Large intestine (tissue), 12 donors: Measurements from ENCODE around the gene PLAAT4. TPM values are rescaled to one million over a fixed set of nuclear protein-coding genes. Genes with fewer than 3 reads are reported as not detected.
A peak's percentile ranks its signal among the peaks of the same experiment; 100 is the strongest.

Experiments used
- DNase-seq, 2 donors: peaks; one replicate each; pipeline versions ENCODE4 v3.0.0 to v3.0.0-alpha.2; 2013
- H3K27ac ChIP-seq: one replicate; pipeline ENCODE4 v1.5.1; 2013; ENCODE audit warnings: low read length
- H3K27me3 ChIP-seq: 2 replicates; pipeline ENCODE4 v1.6.1; 2013; ENCODE audit warnings: low read length; ENCODE audit not compliant: control insufficient read depth, insufficient read depth
- H3K36me3 ChIP-seq: 2 replicates; pipeline ENCODE4 v1.6.1; 2013; ENCODE audit warnings: low read length; ENCODE audit not compliant: control insufficient read depth, insufficient read depth
- H3K4me1 ChIP-seq: one replicate; pipeline ENCODE4 v1.6.1; 2013; ENCODE audit warnings: low read length; ENCODE audit not compliant: control insufficient read depth, insufficient read depth
- H3K4me3 ChIP-seq: one replicate; pipeline ENCODE4 v1.5.1; 2013; ENCODE audit warnings: low read length
- H3K9me3 ChIP-seq: one replicate; pipeline ENCODE4 v1.6.1; 2013; ENCODE audit warnings: mild to moderate bottlenecking, low read depth, low read length, moderate library complexity; ENCODE audit not compliant: control insufficient read depth
- WGBS: methylation state at CpG from one replicate; pipeline ENCODE4 v1.1.5; 2013; ENCODE audit warnings: low lambda C conversion rate; ENCODE audit not compliant: insufficient coverage; 5-methylcytosine and 5-hydroxymethylcytosine counted together
- long read RNA-seq, 11 donors: transcript quantifications; one replicate each; lab custom pipeline, GENCODE V29; 2026
- polyA plus RNA-seq: library from polyadenylated mRNA; unstranded; fragments of 120-200 nt; gene quantifications from one replicate; pipeline ENCODE4 v1.2.1, GENCODE V29; 2013

The PLAAT4 gene
- polyA plus RNA-seq = 20.3 TPM
- long read RNA-seq, donor 1, partial matches to known transcripts = 0 of 3 reads
- long read RNA-seq, donor 1, other reads (novel, unspliced or antisense) = 0 of 3 reads
- long read RNA-seq, donor 2, transcript RARRES3-201 (4 exons, 749 nt) = major isoform, 12 of 14 reads
- long read RNA-seq, donor 2, partial matches to known transcripts = 0 of 14 reads
- long read RNA-seq, donor 2, other reads (novel, unspliced or antisense) = 0 of 14 reads
- long read RNA-seq, donor 3 = 0 reads
- long read RNA-seq, donor 4, partial matches to known transcripts = 0 of 3 reads
- long read RNA-seq, donor 4, other reads (novel, unspliced or antisense) = 0 of 3 reads
- long read RNA-seq, donor 5, transcript RARRES3-201 (4 exons, 749 nt) = major isoform, 7 of 7 reads
- long read RNA-seq, donor 5, partial matches to known transcripts = 0 of 7 reads
- long read RNA-seq, donor 5, other reads (novel, unspliced or antisense) = 0 of 7 reads
- long read RNA-seq, donor 6, transcript RARRES3-201 (4 exons, 749 nt) = major isoform, 11 of 11 reads
- long read RNA-seq, donor 6, partial matches to known transcripts = 0 of 11 reads
- long read RNA-seq, donor 6, other reads (novel, unspliced or antisense) = 0 of 11 reads
- long read RNA-seq, donor 7, partial matches to known transcripts = 0 of 5 reads
- long read RNA-seq, donor 7, other reads (novel, unspliced or antisense) = 0 of 5 reads
- long read RNA-seq, donor 8, transcript RARRES3-201 (4 exons, 749 nt) = major isoform, 12 of 12 reads
- long read RNA-seq, donor 8, partial matches to known transcripts = 0 of 12 reads
- long read RNA-seq, donor 8, other reads (novel, unspliced or antisense) = 0 of 12 reads
- long read RNA-seq, donor 9, transcript RARRES3-201 (4 exons, 749 nt) = major isoform, 5 of 5 reads
- long read RNA-seq, donor 9, partial matches to known transcripts = 0 of 5 reads
- long read RNA-seq, donor 9, other reads (novel, unspliced or antisense) = 0 of 5 reads
- long read RNA-seq, donor 10, transcript RARRES3-201 (4 exons, 749 nt) = major isoform, 12 of 13 reads
- long read RNA-seq, donor 10, partial matches to known transcripts = 0 of 13 reads
- long read RNA-seq, donor 10, other reads (novel, unspliced or antisense) = 0 of 13 reads
- long read RNA-seq, donor 11, transcript RARRES3-201 (4 exons, 749 nt) = major isoform, 12 of 19 reads
- long read RNA-seq, donor 11, partial matches to known transcripts = 6 of 19 reads
- long read RNA-seq, donor 11, other reads (novel, unspliced or antisense) = 0 of 19 reads

GRCh38 chr11:63536669-63537292, at the start of gene PLAAT4:
Gene PLAAT4, plus strand, starts transcription at chr11:63536808. Its CDS starts 61 bp downstream, at chr11:63536869.
- H3K4me3 ChIP-seq = peak within 1 kb of the TSS; percentile 25
- H3K4me1 ChIP-seq = peaks cover 20% of the 10 kb centered on the region

GRCh38 chr11:63488789-63489188, 47.8 kb upstream of the PLAAT4 start:
- no peak for DNase-seq
- Histone ChIP-seq H3K27ac (no peak overlapping the region), H3K4me1 (peaks cover 11% of the 10 kb centered on the region), H3K4me3 (no peak overlapping the region), H3K9me3 (peaks cover 6% of the 10 kb centered on the region), H3K27me3 (peaks cover 23% of the 10 kb centered on the region), H3K36me3 (no peaks in the 10 kb centered on the region)
- WGBS = 100% methylated on average over 1 of the region's 1 CpG

More at GRCh38 chr11:63536669-63537292, at the start of gene PLAAT4:
- H3K36me3 ChIP-seq = no peaks in the 10 kb centered on the region
- peak within 1 kb of the TSS; percentile 21 for H3K27ac ChIP-seq
- no peaks in the 10 kb centered on the region for H3K27me3 ChIP-seq
- no peaks in the 10 kb centered on the region for H3K9me3 ChIP-seq
- DNase-seq = peak; percentile 46 to 79
- WGBS = 92% methylated on average over 2 of the region's 10 CpGs

- DNase-seq = no peak
- Histone ChIP-seq H3K36me3 (no peaks in the 10 kb centered on the region), H3K4me3 (no peak overlapping the region), H3K27ac (no peak overlapping the region), H3K4me1 (peaks cover 11% of the 10 kb centered on the region), H3K27me3 (peaks cover 23% of the 10 kb centered on the region), H3K9me3 (peaks cover 6% of the 10 kb centered on the region)
- no CpG with 5 or more reads among the region's 3 CpGs for whole genome bisulfite sequencing
Measured at GRCh38 chr11:63489879-63490278, 46.7 kb upstream of the PLAAT4 start.

GRCh38 chr11:63490551-63491239, 45.9 kb upstream of the PLAAT4 start, which contains the start of gene PLAAT5:
Gene PLAAT5, minus strand, starts transcription at chr11:63491167. Its CDS starts 133 bp downstream, at chr11:63491034.
- no CpG with 5 or more reads among the region's 60 CpGs for WGBS
- H3K36me3 ChIP-seq = no peaks in the 10 kb centered on the region
- no peak within 1 kb of the TSS for H3K27ac ChIP-seq
- H3K27me3 ChIP-seq = peaks cover 28% of the 10 kb centered on the region
- peaks cover 2% of the 10 kb centered on the region for H3K9me3 ChIP-seq
- peaks cover 11% of the 10 kb centered on the region for H3K4me1 ChIP-seq
- peak in 1 of 2 donors; percentile 48 for DNase-seq
- H3K4me3 ChIP-seq = peak within 1 kb of the TSS; percentile 33

GRCh38 chr11:63491240-63491587, 45.4 kb upstream of the PLAAT4 start:
- Histone ChIP-seq H3K27ac (no peak overlapping the region), H3K27me3 (peaks cover 28% of the 10 kb centered on the region), H3K4me3 (peak overlapping the region; percentile 33), H3K36me3 (no peaks in the 10 kb centered on the region), H3K4me1 (peaks cover 11% of the 10 kb centered on the region), H3K9me3 (no peaks in the 10 kb centered on the region)
- DNase-seq = no peak
- WGBS = 11% methylated on average over 6 of the region's 13 CpGs

GRCh38 chr11:63491636-63492372, 44.8 kb upstream of the PLAAT4 start:
- 33% methylated on average over 2 of the region's 11 CpGs for WGBS
- Histone ChIP-seq H3K9me3 (no peaks in the 10 kb centered on the region), H3K36me3 (no peaks in the 10 kb centered on the region), H3K4me1 (peaks cover 11% of the 10 kb centered on the region), H3K27ac (no peak overlapping the region), H3K27me3 (peaks cover 28% of the 10 kb centered on the region), H3K4me3 (peak overlapping the region; percentile 33)
- peak in 1 of 2 donors; percentile 60 for DNase-seq

- no peak overlapping the region for H3K27ac ChIP-seq
- H3K36me3 ChIP-seq = no peaks in the 10 kb centered on the region
- peaks cover 11% of the 10 kb centered on the region for H3K4me1 ChIP-seq
- WGBS = no CpG with 5 or more reads among the region's 1 CpG
- no peaks in the 10 kb centered on the region for H3K9me3 ChIP-seq
- no peak for DNase-seq
- H3K4me3 ChIP-seq = no peak overlapping the region
- H3K27me3 ChIP-seq = peaks cover 28% of the 10 kb centered on the region
Measured at GRCh38 chr11:63492441-63492840, 44.2 kb upstream of the PLAAT4 start.

- no peak for DNase-seq
- Histone ChIP-seq H3K4me3 (no peak overlapping the region), H3K4me1 (peaks cover 11% of the 10 kb centered on the region)
Measured at GRCh38 chr11:63493127-63493526, 43.5 kb upstream of the PLAAT4 start.

GRCh38 chr11:63494975-63495374, 41.6 kb upstream of the PLAAT4 start:
- Histone ChIP-seq H3K27me3 (peaks cover 19% of the 10 kb centered on the region), H3K9me3 (peaks cover 3% of the 10 kb centered on the region), H3K4me1 (peaks cover 11% of the 10 kb centered on the region), H3K36me3 (no peaks in the 10 kb centered on the region), H3K27ac (no peak overlapping the region), H3K4me3 (no peak overlapping the region)
- WGBS = 50% methylated on average over 2 of the region's 6 CpGs
- no peak for DNase-seq

More at GRCh38 chr11:63493127-63493526, 43.5 kb upstream of the PLAAT4 start:
- Histone ChIP-seq H3K27ac (no peak overlapping the region), H3K27me3 (peaks cover 28% of the 10 kb centered on the region), H3K36me3 (no peaks in the 10 kb centered on the region), H3K9me3 (no peaks in the 10 kb centered on the region)
- WGBS = no CpG with 5 or more reads among the region's 1 CpG
